Body of pancreas (tissue), 4 donors: Measurements from ENCODE around the gene AGA.

ENCODE experiments used
- POLR2A ChIP-seq, 3 donors: fragments of 450-650 bp; IDR thresholded peaks; one replicate each; pipeline ENCODE4 v1.6.1; 2016; ENCODE audit warnings: antibody characterized with exemption in 3 of 3, mild to moderate bottlenecking in 2 of 3
- TF ChIP-seq, protein P1 (sequence below), 7 experiments: fragments of 450-650 bp in 4 of 7; fragments of 200-600 bp in 3 of 7; sonication (generic) in 3 of 7; IDR thresholded peaks; one replicate each; pipeline ENCODE4 v1.5.1; 2016 to 2019; ENCODE audit warnings: antibody characterized with exemption in 7 of 7

DNA sequence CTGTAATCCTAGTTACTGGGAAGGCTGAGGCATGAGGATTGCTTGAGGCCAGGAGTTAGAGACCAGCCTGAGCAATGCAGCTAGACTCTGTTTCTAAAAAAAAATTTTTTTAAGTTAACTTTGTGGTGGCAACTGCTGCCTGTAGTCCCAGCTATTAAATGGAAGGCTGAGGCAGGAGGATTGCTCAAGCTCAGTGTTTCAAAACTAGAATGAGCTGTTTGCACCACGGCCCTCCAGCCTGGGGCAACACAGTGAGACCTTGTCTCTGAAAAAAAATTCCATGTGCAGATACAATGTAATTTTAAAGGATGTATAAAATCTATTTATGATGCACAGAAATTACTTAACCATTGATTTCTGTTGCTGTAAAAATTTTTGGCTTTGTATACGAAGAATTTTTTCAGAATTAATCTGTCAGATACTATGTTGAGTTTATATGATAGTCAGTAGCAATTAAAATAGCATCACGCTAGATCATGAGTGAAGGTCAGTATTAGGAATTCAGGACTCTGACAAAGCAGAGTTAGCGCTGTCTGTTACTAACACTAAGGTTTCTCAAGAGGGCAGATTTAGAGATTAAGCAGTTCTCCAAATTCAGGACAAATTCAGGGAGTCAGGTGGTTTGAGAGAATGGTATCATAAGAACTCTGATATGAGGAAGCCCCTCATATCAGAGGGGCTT, 8.3 kb upstream of the AGA start:
- TF ChIP-seq, protein P1, sequence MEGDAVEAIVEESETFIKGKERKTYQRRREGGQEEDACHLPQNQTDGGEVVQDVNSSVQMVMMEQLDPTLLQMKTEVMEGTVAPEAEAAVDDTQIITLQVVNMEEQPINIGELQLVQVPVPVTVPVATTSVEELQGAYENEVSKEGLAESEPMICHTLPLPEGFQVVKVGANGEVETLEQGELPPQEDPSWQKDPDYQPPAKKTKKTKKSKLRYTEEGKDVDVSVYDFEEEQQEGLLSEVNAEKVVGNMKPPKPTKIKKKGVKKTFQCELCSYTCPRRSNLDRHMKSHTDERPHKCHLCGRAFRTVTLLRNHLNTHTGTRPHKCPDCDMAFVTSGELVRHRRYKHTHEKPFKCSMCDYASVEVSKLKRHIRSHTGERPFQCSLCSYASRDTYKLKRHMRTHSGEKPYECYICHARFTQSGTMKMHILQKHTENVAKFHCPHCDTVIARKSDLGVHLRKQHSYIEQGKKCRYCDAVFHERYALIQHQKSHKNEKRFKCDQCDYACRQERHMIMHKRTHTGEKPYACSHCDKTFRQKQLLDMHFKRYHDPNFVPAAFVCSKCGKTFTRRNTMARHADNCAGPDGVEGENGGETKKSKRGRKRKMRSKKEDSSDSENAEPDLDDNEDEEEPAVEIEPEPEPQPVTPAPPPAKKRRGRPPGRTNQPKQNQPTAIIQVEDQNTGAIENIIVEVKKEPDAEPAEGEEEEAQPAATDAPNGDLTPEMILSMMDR (IDR thresholded peaks at IDR 0.05) = no peak
- TF ChIP-seq POLR2A (IDR thresholded peaks at IDR 0.05) = no peak
